HepG2 (cell line): ENCODE measurements around the gene NDUFS2. TPM values are rescaled to one million over a fixed set of nuclear protein-coding genes. Genes with fewer than 3 reads are reported as not detected.
A peak's percentile ranks its signal among the peaks of the same experiment; 100 is the strongest.

ENCODE experiments used
- ATAC-seq: fragments of 200-7000 bp; cut with Tn5 transposase; 3 replicates; pipeline ENCODE4 v1.9.1; 2020; ENCODE audit warnings: mild to moderate bottlenecking, moderate library complexity
- Bru-seq: library from RNA; stranded (reverse); fragments of 400-500 nt; gene quantifications from one replicate; lab custom pipeline; 2021; lab: Mats Ljungman, UMichigan
- BruChase-seq, 2 experiments: library from RNA; stranded (reverse); fragments of 400-500 nt; gene quantifications; one replicate each; lab custom pipeline; 2021; lab: Mats Ljungman, UMichigan
- BruUV-seq: library from RNA; stranded (reverse); fragments of 400-500 nt; replicated peaks from 2 replicates; lab custom pipeline; 2021; lab: Mats Ljungman, UMichigan
- CTCF ChIA-PET: fragments of 300-600 bp; formaldehyde crosslinking; extraction: SDS; loops from one replicate; lab custom pipeline; 2021; ENCODE audit warnings: low total read pairs, inconsistent platforms, low intra/inter-chr PET ratio; lab: Yijun Ruan, JAX
- POLR2A ChIA-PET: fragments of 350-600 bp; sonication (Branson Sonifier 250); formaldehyde crosslinking; loops from one replicate; lab custom pipeline; 2020; ENCODE audit warnings: antibody characterized with exemption, inconsistent platforms; lab: Yijun Ruan, JAX
- DNase-seq: peaks from one replicate; pipeline ENCODE4 v3.0.0-alpha.2; 2015; ENCODE audit warnings: low spot score
- FAIRE-seq: peaks from 3 replicates; lab custom pipeline; 2011; peaks lifted over from hg19 to GRCh38; lab: Jason Lieb, UNC
- H2AFZ ChIP-seq: one replicate; pipeline ENCODE4 v1.6.1; 2011; ENCODE audit warnings: low read length, inconsistent platforms
- H3K27ac ChIP-seq: fragments of 300-600 bp; 3 replicates; pipeline ENCODE4 v1.8.0; 2011; ENCODE audit warnings: mixed run types, mild to moderate bottlenecking, mixed read lengths, low read length, inconsistent platforms; ENCODE audit not compliant: insufficient read depth; ENCODE audit errors: extremely low read length
- H3K27me3 ChIP-seq, 2 experiments: fragments of 200-600 bp in 1 of 2; 2 replicates in 1 of 2; 3 replicates in 1 of 2; pipeline versions ENCODE4 v1.6.0 to v1.8.0; 2011; ENCODE audit warnings: low read length in 2 of 2, mild to moderate bottlenecking in 2 of 2, moderate library complexity in 2 of 2, inconsistent platforms in 1 of 2; ENCODE audit not compliant: insufficient read depth in 2 of 2, control insufficient read depth in 1 of 2
- H3K36me3 ChIP-seq, 2 experiments: fragments of 200-600 bp in 1 of 2; replicated peaks in 1 of 2; 2 replicates in 1 of 2; 3 replicates in 1 of 2; pipeline versions ENCODE4 v1.5.1 to v1.8.0; 2011; ENCODE audit warnings: low read length in 2 of 2, inconsistent platforms in 1 of 2; ENCODE audit not compliant: insufficient read depth in 2 of 2, control insufficient read depth in 1 of 2
- H3K4me1 ChIP-seq: 2 replicates; pipeline ENCODE4 v1.5.1; 2012; ENCODE audit warnings: low read length, inconsistent platforms; ENCODE audit not compliant: insufficient read depth
- H3K4me2 ChIP-seq: 2 replicates; pipeline ENCODE4 v1.6.0; 2011; ENCODE audit warnings: low read depth, low read length, inconsistent platforms
- H3K4me3 ChIP-seq, 3 experiments: fragments of 200-600 bp in 1 of 3; sonication (generic), shearing (Covaris generic) in 1 of 3; replicated peaks in 1 of 3; 2 replicates each; pipeline ENCODE4 v1.5.1; 2011 to 2016; ENCODE audit warnings: low read length in 3 of 3, inconsistent platforms in 2 of 3, low read depth in 2 of 3, mild to moderate bottlenecking in 2 of 3, control low read depth in 1 of 3, mixed read lengths in 1 of 3; ENCODE audit not compliant: insufficient read depth in 1 of 3
- H3K79me2 ChIP-seq: one replicate; pipeline ENCODE4 v1.6.1; 2011; ENCODE audit warnings: low read length, inconsistent platforms; ENCODE audit not compliant: insufficient read depth
- H3K9ac ChIP-seq: 2 replicates; pipeline ENCODE4 v1.6.0; 2011; ENCODE audit warnings: mild to moderate bottlenecking, low read depth, low read length, inconsistent platforms; ENCODE audit not compliant: insufficient read depth
- H3K9me3 ChIP-seq: 2 replicates; pipeline ENCODE4 v1.5.1; 2012; ENCODE audit warnings: mild to moderate bottlenecking, low read length
- H4K20me1 ChIP-seq: 2 replicates; pipeline ENCODE4 v1.6.0; 2011; ENCODE audit warnings: inconsistent platforms, mild to moderate bottlenecking, low read length, moderate library complexity; ENCODE audit not compliant: insufficient read depth
- ARHGAP35 ChIP-seq: sonication (generic); formaldehyde crosslinking; IDR thresholded peaks from 2 replicates; pipeline ENCODE4 v1.9.0; 2022; ENCODE audit warnings: mild to moderate bottlenecking, inconsistent platforms, moderate library complexity, missing genetic modification reagents, borderline replicate concordance
- ATF2 ChIP-seq: sonication (generic); formaldehyde crosslinking; IDR thresholded peaks from 2 replicates; pipeline ENCODE4 v1.4.0; 2020; ENCODE audit warnings: missing genetic modification reagents
- CERS6 ChIP-seq: sonication (generic); formaldehyde crosslinking; IDR thresholded peaks from 2 replicates; pipeline ENCODE4 v1.5.0; 2020; ENCODE audit warnings: missing genetic modification reagents
- DNMT3B ChIP-seq: conservative IDR thresholded peaks from 2 replicates; pipeline ENCODE4 v1.6.1; 2016; ENCODE audit warnings: missing biosample characterization, control low read depth
- MTF2 ChIP-seq: sonication (generic); formaldehyde crosslinking; IDR thresholded peaks from 2 replicates; pipeline ENCODE4 v1.5.0; 2020; ENCODE audit warnings: missing genetic modification reagents, borderline replicate concordance
- PPARG ChIP-seq: conservative IDR thresholded peaks from 2 replicates; pipeline ENCODE4 v1.6.1; 2016; ENCODE audit warnings: missing biosample characterization, missing genetic modification reagents
- XBP1 ChIP-seq: sonication (generic); formaldehyde crosslinking; IDR thresholded peaks from 2 replicates; pipeline ENCODE4 v1.5.0; 2020; ENCODE audit warnings: missing genetic modification reagents
- ZFP82 ChIP-seq: sonication (generic); formaldehyde crosslinking; IDR thresholded peaks from 2 replicates; pipeline ENCODE4 v1.5.1; 2020; ENCODE audit warnings: mild to moderate bottlenecking, missing genetic modification reagents, borderline replicate concordance
- ZKSCAN5 ChIP-seq: sonication (generic); formaldehyde crosslinking; IDR thresholded peaks from 2 replicates; pipeline ENCODE4 v1.5.1; 2020; ENCODE audit warnings: mild to moderate bottlenecking, missing genetic modification reagents
- ZMAT3 ChIP-seq: sonication (generic); formaldehyde crosslinking; conservative IDR thresholded peaks from 2 replicates; pipeline ENCODE4 v1.7.0; 2021; ENCODE audit warnings: missing genetic modification reagents
- ZNF503 ChIP-seq: sonication (generic); formaldehyde crosslinking; IDR thresholded peaks from 2 replicates; pipeline ENCODE4 v1.4.0; 2020; ENCODE audit warnings: missing genetic modification reagents
- ZNF547 ChIP-seq: sonication (generic); formaldehyde crosslinking; IDR thresholded peaks from 2 replicates; pipeline ENCODE4 v1.5.1; 2020; ENCODE audit warnings: mild to moderate bottlenecking, missing genetic modification reagents
- ZNF883 ChIP-seq: sonication (generic); formaldehyde crosslinking; IDR thresholded peaks from 2 replicates; pipeline ENCODE4 v1.5.1; 2020; ENCODE audit warnings: mild to moderate bottlenecking, missing genetic modification reagents; ENCODE audit errors: not compliant biosample characterization
- WGBS: methylation state at CpG from one replicate; pipeline ENCODE4 v1.1.6; 2017; ENCODE audit warnings: low lambda C conversion rate; 5-methylcytosine and 5-hydroxymethylcytosine counted together
- in situ Hi-C: cut with HindIII; loops from 2 replicates; pipeline ENCODE4 v1.10.0; 2017; ENCODE audit warnings: low pct_unique_long_range_greater_than_20kb; ENCODE audit not compliant: extremely low pct_ligation_motif_present
- intact Hi-C: fragments of 100-400 bp; cut with micrococcal nuclease; formaldehyde crosslinking; loops from one replicate; pipeline ENCODE4 v1.10.0; 2022; ENCODE audit not compliant: unreplicated experiment
- long read RNA-seq, 2 experiments: library from RNA in 1 of 2; library from polyadenylated mRNA in 1 of 2; stranded (forward) in 1 of 2; unstranded in 1 of 2; transcript quantifications; one replicate each; pipeline ENCODE4 v2.0.0, GENCODE V29; 2019 to 2022
- polyA minus RNA-seq, 3 experiments: library from RNA; depleted of rRNA, polyadenylated mRNA; stranded (reverse); fragments of >200 nt; gene quantifications; 2 replicates each; pipeline ENCODE4 v1.2.3, GENCODE V29; 2011; ENCODE audit warnings: low replicate concordance in 1 of 3
- polyA plus RNA-seq, 8 experiments: library from polyadenylated mRNA; depleted of rRNA in 3 of 8; stranded (reverse) in 7 of 8; unstranded in 1 of 8; fragments of >200 nt; fragmentation: Illumina TruSeq in 4 of 8; extraction: Trizol in 4 of 8; gene quantifications; 2 replicates each; pipeline versions ENCODE4 v1.2.1 to v1.2.3, GENCODE V29; 2011 to 2016; ENCODE audit warnings: low read depth in 4 of 8, missing spikeins in 1 of 8, mixed read lengths in 1 of 8; ENCODE audit not compliant: insufficient read depth in 1 of 8
- total RNA-seq, 5 experiments: library from RNA; depleted of rRNA; stranded (reverse); fragments of >200 nt; fragmentation: Illumina TruSeq; extraction: Trizol; gene quantifications; 2 replicates each; pipeline ENCODE4 v1.2.3, GENCODE V29; 2016; ENCODE audit warnings: low read depth in 1 of 5

The NDUFS2 gene
- 118 and 129 TPM in 2 replicates for total RNA-seq (2016; rRNA removed; fragmentation: Illumina TruSeq; extraction: Trizol)
- total RNA-seq (2016; cell fraction: cytosol; rRNA removed; fragmentation: Illumina TruSeq; extraction: Trizol; ENCODE audit: low read depth): 18.0 and 20.7 TPM in 2 replicates
- total RNA-seq (2016; cell fraction: insoluble cytoplasmic fraction; rRNA removed; fragmentation: Illumina TruSeq; extraction: Trizol): 121 and 133 TPM in 2 replicates
- 28.4 and 30.2 TPM in 2 replicates for total RNA-seq (2016; cell fraction: membrane; rRNA removed; fragmentation: Illumina TruSeq; extraction: Trizol)
- 63.0 and 65.1 TPM in 2 replicates for total RNA-seq (2016; cell fraction: nucleus; rRNA removed; fragmentation: Illumina TruSeq; extraction: Trizol)
- 70.1 and 89.9 TPM in 2 replicates for polyA plus RNA-seq (2011; rRNA removed)
- polyA plus RNA-seq (2011; cell fraction: cytosol; rRNA removed): 52.3 and 72.4 TPM in 2 replicates
- polyA plus RNA-seq (2011; cell fraction: nucleus; rRNA removed): 87.4 and 104 TPM in 2 replicates
- 117 and 118 TPM in 2 replicates for polyA plus RNA-seq (2012)
- 14.3 and 16.0 TPM in 2 replicates for polyA plus RNA-seq (2016; cell fraction: cytosol; fragmentation: Illumina TruSeq; extraction: Trizol; ENCODE audit: low read depth)
- 134 and 145 TPM in 2 replicates for polyA plus RNA-seq (2016; cell fraction: insoluble cytoplasmic fraction; fragmentation: Illumina TruSeq; extraction: Trizol; ENCODE audit: low read depth)
- polyA plus RNA-seq (2016; cell fraction: membrane; fragmentation: Illumina TruSeq; extraction: Trizol; ENCODE audit: low read depth): 18.1 and 20.3 TPM in 2 replicates
- 89.9 and 92.0 TPM in 2 replicates for polyA plus RNA-seq (2016; cell fraction: nucleus; fragmentation: Illumina TruSeq; extraction: Trizol; ENCODE audit: insufficient read depth, low read depth)
- 158 and 259 TPM in 2 replicates for polyA minus RNA-seq (2011; rRNA and poly(A)+ RNA removed; ENCODE audit: low replicate concordance)
- 53.5 and 76.1 TPM in 2 replicates for polyA minus RNA-seq (2011; cell fraction: cytosol; rRNA and poly(A)+ RNA removed)
- polyA minus RNA-seq (2011; cell fraction: nucleus; rRNA and poly(A)+ RNA removed): 67.2 and 85.7 TPM in 2 replicates
- percentile 79 among the genes with signal in this experiment for Bru-seq, nascent RNA
- percentile 89 among the genes with signal in this experiment for BruChase-seq, experiment 1, labeled RNA remaining after a 6-hour chase
- percentile 82 among the genes with signal in this experiment for BruChase-seq, experiment 2, labeled RNA remaining after a 2-hour chase
- long read RNA-seq, experiment 1, partial matches to known transcripts: 250 of 263 reads
- long read RNA-seq, experiment 1, other reads (novel, unspliced or antisense): 13 of 263 reads
- long read RNA-seq, experiment 2, partial matches to known transcripts: 212 of 242 reads
- long read RNA-seq, experiment 2, other reads (novel, unspliced or antisense): 29 of 242 reads

GRCh38 chr1:161201836-161202712, at the start of gene NDUFS2:
NDUFS2 (plus strand) TSS chr1:161202367; CDS start chr1:161202386, 19 bp downstream.
- no TSS peak for BruUV-seq
- peak; percentile 97 for DNase-seq
- no peaks in the 10 kb centered on the region for H4K20me1 ChIP-seq
- peak within 1 kb of the TSS; percentile 98 for H3K4me2 ChIP-seq
- intact Hi-C loops (loop anchor here (2.0 kb wide), 1 partner anchor 23 kb away; no protein-coding TSS in a partner anchor), in situ Hi-C loops (no loop called here)
- peak within 1 kb of the TSS; percentile 70 for H3K27ac ChIP-seq
- peak within 1 kb of the TSS; percentile 37 for H2AFZ ChIP-seq
- peak; percentile 93 for FAIRE-seq
- peaks cover 22% of the 10 kb centered on the region for H3K79me2 ChIP-seq
- no peaks in the 10 kb centered on the region; a peak in 1 of 5 replicates for H3K27me3 ChIP-seq
- H3K36me3 ChIP-seq: peaks cover 7 to 35% of the 10 kb centered on the region in 2 experiments; a peak in 4 of 5 replicates
- peak within 1 kb of the TSS; percentile 90 for H3K9ac ChIP-seq
- peak; percentile 86 for ATAC-seq
- 32% methylated on average over 35 of the region's 53 CpGs for WGBS
- ChIA-PET CTCF (no interaction called here), POLR2A (interaction anchor here (0.8 to 13.8 kb wide), 19 partner anchors 9 to 198 kb away, joined by 3 to 357 read pairs (median 6); partner anchors contain the start of genes APOA2, B4GALT3, CFAP126 and DEDD)
- H3K9me3 ChIP-seq: no peaks in the 10 kb centered on the region
- peak within 1 kb of the TSS; percentile 73 to 85 (median 80) for H3K4me3 ChIP-seq
- H3K4me1 ChIP-seq: peaks cover 78% of the 10 kb centered on the region
- TF ChIP-seq ATF2 (CRISPR knock-in tag): no peak
- TF ChIP-seq ARHGAP35 (CRISPR knock-in tag): no peak; the same call in 1 of the 2 replicates
- TF ChIP-seq ZNF503: no peak
- no peak for TF ChIP-seq ZNF547 (CRISPR knock-in tag)
- no peak for TF ChIP-seq PPARG (CRISPR knock-in tag)
- TF ChIP-seq ZNF883 (CRISPR knock-in tag): no peak
- no peak for TF ChIP-seq ZFP82 (CRISPR knock-in tag)
- 0 out of 2 replicates have a peak, but pooled peaks have one; percentile 23 for TF ChIP-seq ZKSCAN5 (CRISPR knock-in tag)
- peak; percentile 45; the same call in 1 of the 2 replicates for TF ChIP-seq ZMAT3 (CRISPR knock-in tag)
- no peak; the same call in 1 of the 2 replicates for TF ChIP-seq DNMT3B (CRISPR knock-in tag)
- TF ChIP-seq MTF2 (CRISPR knock-in tag): no peak
- no peak for TF ChIP-seq XBP1 (CRISPR knock-in tag)
- TF ChIP-seq CERS6 (CRISPR knock-in tag): no peak
